Osteoblast (primary cell): ENCODE measurements around the gene TMEM42. TPM values are rescaled to one million over a fixed set of nuclear protein-coding genes. Genes with fewer than 3 reads are reported as not detected.

Experiments used
- DNase-seq: peaks from one replicate; pipeline ENCODE4 v3.0.0; 2011; ENCODE audit warnings: low spot score, mixed read lengths; ENCODE audit not compliant: insufficient read length; ENCODE audit errors: missing footprints
- H2AFZ ChIP-seq: 2 replicates; pipeline ENCODE4 v1.6.0; 2011; ENCODE audit warnings: mild to moderate bottlenecking, low read length
- H3K27ac ChIP-seq: 2 replicates; pipeline ENCODE4 v1.5.1; 2011; ENCODE audit warnings: mild to moderate bottlenecking, low read depth, low read length, moderate library complexity
- H3K27me3 ChIP-seq: 2 replicates; pipeline ENCODE4 v1.6.0; 2012; ENCODE audit warnings: mild to moderate bottlenecking, control low read depth, inconsistent platforms, low read length, moderate library complexity; ENCODE audit not compliant: insufficient read depth
- H3K36me3 ChIP-seq: 2 replicates; pipeline ENCODE4 v1.5.1; 2011; ENCODE audit warnings: mild to moderate bottlenecking, low read length, control low read depth, moderate library complexity; ENCODE audit not compliant: insufficient read depth
- H3K4me1 ChIP-seq: 2 replicates; pipeline ENCODE4 v1.5.1; 2011; ENCODE audit warnings: mild to moderate bottlenecking, low read length, control low read depth, moderate library complexity; ENCODE audit not compliant: insufficient read depth
- H3K4me2 ChIP-seq: 2 replicates; pipeline ENCODE4 v1.6.0; 2011; ENCODE audit warnings: mild to moderate bottlenecking, low read length; ENCODE audit not compliant: insufficient read depth
- H3K4me3 ChIP-seq: fragments of 200-600 bp; sonication (generic); 3 replicates; pipeline ENCODE4 v1.5.1; 2012; ENCODE audit warnings: mild to moderate bottlenecking, low read length, inconsistent platforms; ENCODE audit not compliant: insufficient read depth
- H3K79me2 ChIP-seq: 2 replicates; pipeline ENCODE4 v1.6.0; 2012; ENCODE audit warnings: mild to moderate bottlenecking, low read length, control low read depth, inconsistent platforms; ENCODE audit not compliant: insufficient read depth
- H3K9me3 ChIP-seq: 2 replicates; pipeline ENCODE4 v1.5.1; 2011; ENCODE audit warnings: low read depth, low read length, control low read depth
- H4K20me1 ChIP-seq: 2 replicates; pipeline ENCODE4 v1.6.0; 2012; ENCODE audit warnings: mild to moderate bottlenecking, low read length, control low read depth; ENCODE audit not compliant: insufficient read depth
- CTCF ChIP-seq: IDR thresholded peaks from 2 replicates; pipeline ENCODE4 v1.5.1; 2011; ENCODE audit warnings: mild to moderate bottlenecking, low read depth, low read length, moderate library complexity; ENCODE audit errors: extremely low read depth
- total RNA-seq: library from RNA; depleted of rRNA; stranded (reverse); fragments of >200 nt; gene quantifications from 2 replicates; pipeline ENCODE4 v1.2.3, GENCODE V29; 2012

TMEM42 gene
- total RNA-seq, 1 donor = 18.1 TPM

GRCh38 chr3:44875596-44875995, 13.9 kb downstream of the TMEM42 start:
- no peak overlapping the region for H3K4me3 ChIP-seq
- H3K4me1 ChIP-seq = no peaks in the 10 kb centered on the region
- no peaks in the 10 kb centered on the region for H3K79me2 ChIP-seq
- no peak for DNase-seq
- no peaks in the 10 kb centered on the region for H3K36me3 ChIP-seq
- no peak overlapping the region for H3K27ac ChIP-seq
- H3K9me3 ChIP-seq = no peaks in the 10 kb centered on the region
- TF ChIP-seq CTCF = no peak
- no peaks in the 10 kb centered on the region for H3K27me3 ChIP-seq
- no peak overlapping the region for H2AFZ ChIP-seq
- H3K4me2 ChIP-seq = no peak overlapping the region
- H4K20me1 ChIP-seq = no peaks in the 10 kb centered on the region

- no peaks in the 10 kb centered on the region for H3K9me3 ChIP-seq
- no peak for DNase-seq
- no peak overlapping the region for H3K4me2 ChIP-seq
- no peak overlapping the region for H2AFZ ChIP-seq
- no peaks in the 10 kb centered on the region for H3K27me3 ChIP-seq
- no peak for TF ChIP-seq CTCF
- H3K79me2 ChIP-seq = no peaks in the 10 kb centered on the region
- no peak overlapping the region for H3K27ac ChIP-seq
- no peaks in the 10 kb centered on the region for H3K4me1 ChIP-seq
- H3K36me3 ChIP-seq = no peaks in the 10 kb centered on the region
- no peaks in the 10 kb centered on the region for H4K20me1 ChIP-seq
- no peak overlapping the region for H3K4me3 ChIP-seq
Observed at GRCh38 chr3:44877333-44877732, 15.6 kb downstream of the TMEM42 start.

GRCh38 chr3:44880284-44880683, 18.6 kb downstream of the TMEM42 start:
- no peak for TF ChIP-seq CTCF
- H3K9me3 ChIP-seq = no peaks in the 10 kb centered on the region
- no peaks in the 10 kb centered on the region for H3K79me2 ChIP-seq
- no peak overlapping the region for H2AFZ ChIP-seq
- no peaks in the 10 kb centered on the region for H4K20me1 ChIP-seq
- H3K4me2 ChIP-seq = no peak overlapping the region
- H3K4me1 ChIP-seq = peaks cover 18% of the 10 kb centered on the region
- no peak overlapping the region for H3K4me3 ChIP-seq
- DNase-seq = no peak
- no peaks in the 10 kb centered on the region for H3K36me3 ChIP-seq
- H3K27me3 ChIP-seq = no peaks in the 10 kb centered on the region
- no peak overlapping the region for H3K27ac ChIP-seq

- Histone ChIP-seq H3K27ac (peak overlapping the region; percentile 76), H4K20me1 (no peaks in the 10 kb centered on the region), H3K9me3 (no peaks in the 10 kb centered on the region), H3K79me2 (no peaks in the 10 kb centered on the region), H3K27me3 (no peaks in the 10 kb centered on the region), H3K4me1 (peaks cover 33% of the 10 kb centered on the region), H3K36me3 (no peaks in the 10 kb centered on the region), H3K4me3 (no peak overlapping the region), H3K4me2 (peak overlapping the region; percentile 17), H2AFZ (no peak overlapping the region)
- DNase-seq = no peak
- no peak for TF ChIP-seq CTCF
Observed at GRCh38 chr3:44883213-44883955, 21.7 kb downstream of the TMEM42 start.
